IMR-90 (cell line): Measurements from ENCODE around the gene EPB41L5. TPM values are rescaled to one million over a fixed set of nuclear protein-coding genes. Genes with fewer than 3 reads are reported as not detected.

Source experiments
- ATAC-seq: fragments of 200-7000 bp; cut with Tn5 transposase; 2 replicates; pipeline ENCODE4 v1.9.1; 2020; ENCODE audit warnings: low read depth, mild to moderate bottlenecking, moderate library complexity
- BruUV-seq: library from RNA; stranded (reverse); fragments of 400-500 nt; replicated peaks from 2 replicates; lab custom pipeline; 2021; lab: Mats Ljungman, UMichigan
- CTCF ChIA-PET: fragments of 300-600 bp; formaldehyde crosslinking; extraction: SDS; loops from one replicate; lab custom pipeline; 2021; ENCODE audit warnings: antibody characterized with exemption; lab: Yijun Ruan, JAX
- POLR2A ChIA-PET: fragments of 300-600 bp; sonication (Branson Sonifier 250); formaldehyde crosslinking; loops from one replicate; lab custom pipeline; 2022; ENCODE audit warnings: antibody characterized with exemption; ENCODE audit not compliant: unreplicated experiment; lab: Charles Lee
- DNase-seq: peaks from one replicate; pipeline ENCODE4 v3.0.0; 2013
- H2AFZ ChIP-seq: replicated peaks from 2 replicates; pipeline ENCODE3; 2013; ENCODE audit warnings: low read length, mild to moderate bottlenecking; ENCODE audit not compliant: poor library complexity
- H2AK5ac ChIP-seq: 2 replicates; pipeline ENCODE4 v1.6.1; 2013; ENCODE audit warnings: low read depth, low read length, inconsistent platforms
- H2AK9ac ChIP-seq: replicated peaks from 2 replicates; pipeline ENCODE3; 2013; ENCODE audit warnings: mild to moderate bottlenecking, low read depth, low read length, moderate library complexity; ENCODE audit not compliant: poor library complexity
- H2BK120ac ChIP-seq: 2 replicates; pipeline ENCODE4 v1.6.1; 2013; ENCODE audit warnings: low read depth, low read length, inconsistent platforms
- H2BK15ac ChIP-seq: 3 replicates; pipeline ENCODE4 v1.6.1; 2013; ENCODE audit warnings: low read depth, low read length, inconsistent platforms
- H2BK20ac ChIP-seq: 2 replicates; pipeline ENCODE4 v1.6.1; 2013; ENCODE audit warnings: low read depth, mild to moderate bottlenecking, inconsistent platforms, low read length, moderate library complexity
- H2BK5ac ChIP-seq: 2 replicates; pipeline ENCODE4 v1.6.1; 2013; ENCODE audit warnings: mild to moderate bottlenecking, low read depth, low read length, inconsistent platforms; ENCODE audit not compliant: poor library complexity, severe bottlenecking
- H3K14ac ChIP-seq: replicated peaks from 2 replicates; pipeline ENCODE4 v1.6.1; 2013; ENCODE audit warnings: low read depth, low read length, inconsistent platforms
- H3K18ac ChIP-seq: 2 replicates; pipeline ENCODE4 v1.6.1; 2013; ENCODE audit warnings: low read depth, low read length, control low read depth
- H3K23ac ChIP-seq: 2 replicates; pipeline ENCODE4 v1.6.1; 2013; ENCODE audit warnings: low read depth, low read length, inconsistent platforms
- H3K27ac ChIP-seq: 2 replicates; pipeline ENCODE4 v1.5.1; 2013; ENCODE audit warnings: mild to moderate bottlenecking, control low read depth, low read length; ENCODE audit not compliant: insufficient read depth
- H3K27me3 ChIP-seq: 2 replicates; pipeline ENCODE4 v1.6.1; 2013; ENCODE audit warnings: low read length; ENCODE audit not compliant: control insufficient read depth, insufficient read depth
- H3K36me3 ChIP-seq: 2 replicates; pipeline ENCODE4 v1.6.1; 2013; ENCODE audit warnings: low read length, mixed read lengths; ENCODE audit not compliant: control insufficient read depth, insufficient read depth
- H3K4ac ChIP-seq: 2 replicates; pipeline ENCODE4 v1.6.1; 2013; ENCODE audit warnings: low read depth, low read length, inconsistent platforms
- H3K4me1 ChIP-seq: 2 replicates; pipeline ENCODE4 v1.6.1; 2013; ENCODE audit warnings: low read length, mixed read lengths; ENCODE audit not compliant: control insufficient read depth, insufficient read depth
- H3K4me2 ChIP-seq: 2 replicates; pipeline ENCODE4 v1.6.1; 2013; ENCODE audit warnings: low read depth, mild to moderate bottlenecking, control low read depth, low read length, moderate library complexity
- H3K4me3 ChIP-seq: 2 replicates; pipeline ENCODE4 v1.5.1; 2013; ENCODE audit warnings: low read depth, mild to moderate bottlenecking, control low read depth, low read length, moderate library complexity; ENCODE audit not compliant: insufficient read depth
- H3K56ac ChIP-seq: 2 replicates; pipeline ENCODE4 v1.6.1; 2013; ENCODE audit warnings: low read length, inconsistent platforms; ENCODE audit not compliant: insufficient read depth; ENCODE audit errors: extremely low read depth
- H3K79me1 ChIP-seq, 2 experiments: 2 replicates each; pipeline ENCODE4 v1.6.1; 2013; ENCODE audit warnings: low read length in 2 of 2, inconsistent platforms in 1 of 2, low read depth in 1 of 2
- H3K9ac ChIP-seq: 2 replicates; pipeline ENCODE4 v1.6.1; 2013; ENCODE audit warnings: low read depth, low read length, control low read depth
- H3K9me1 ChIP-seq: 2 replicates; pipeline ENCODE4 v1.6.1; 2013; ENCODE audit warnings: low read length, inconsistent platforms; ENCODE audit not compliant: insufficient read depth
- H3K9me3 ChIP-seq: 2 replicates; pipeline ENCODE4 v1.6.1; 2013; ENCODE audit warnings: low read length; ENCODE audit not compliant: control insufficient read depth, insufficient read depth
- H4K20me1 ChIP-seq: 2 replicates; pipeline ENCODE4 v1.6.1; 2013; ENCODE audit warnings: low read length, inconsistent platforms; ENCODE audit not compliant: insufficient read depth
- H4K5ac ChIP-seq: 2 replicates; pipeline ENCODE4 v1.6.1; 2013; ENCODE audit warnings: mild to moderate bottlenecking, low read depth, low read length, control low read depth
- H4K8ac ChIP-seq, 2 experiments: 2 replicates each; pipeline ENCODE4 v1.6.1; 2013; ENCODE audit warnings: low read depth in 2 of 2, low read length in 2 of 2, control low read depth in 1 of 2, inconsistent platforms in 1 of 2
- H4K91ac ChIP-seq: 2 replicates; pipeline ENCODE4 v1.6.1; 2013; ENCODE audit warnings: low read depth, low read length, inconsistent platforms; ENCODE audit not compliant: insufficient read depth
- CHD1 ChIP-seq: IDR thresholded peaks from 2 replicates; pipeline ENCODE4 v1.6.1; 2012; ENCODE audit warnings: low read depth, low read length, improper control_type of control experiment
- POLR2A ChIP-seq: IDR thresholded peaks from 2 replicates; pipeline ENCODE4 v1.6.1; 2012; ENCODE audit warnings: mild to moderate bottlenecking, low read depth, low read length
- WGBS, 2 experiments: methylation state at CpG; one replicate each; pipeline versions ENCODE4 v1.1.5 to v1.1.7; 2013; ENCODE audit warnings: missing lambda C conversion rate in 2 of 2; ENCODE audit not compliant: insufficient read length in 1 of 2; ENCODE audit errors: extremely low coverage in 2 of 2; 5-methylcytosine and 5-hydroxymethylcytosine counted together
- dilution Hi-C: fragments of 300-500 bp; cut with HindIII; formaldehyde crosslinking; loops from one replicate; pipeline ENCODE4 v1.14.3; 2018; ENCODE audit warnings: low sequenced_read_pairs; ENCODE audit not compliant: unreplicated experiment
- in situ Hi-C: fragments of 300-500 bp; cut with MboI; formaldehyde crosslinking; loops from 3 replicates; pipeline ENCODE4 v1.14.3; 2019; ENCODE audit warnings: low sequenced_read_pairs, inconsistent platforms, mixed read lengths
- intact Hi-C: fragments of 100-400 bp; cut with micrococcal nuclease; formaldehyde crosslinking; loops from 2 replicates; pipeline ENCODE4 v1.10.0; 2022
- polyA plus RNA-seq, 3 experiments: library from polyadenylated mRNA; depleted of rRNA; stranded (reverse); fragments of >200 nt; gene quantifications; 2 replicates each; pipeline ENCODE4 v1.2.3, GENCODE V29; 2012; ENCODE audit warnings: low replicate concordance in 1 of 3
- total RNA-seq: library from RNA; depleted of rRNA; stranded (reverse); fragments of >200 nt; gene quantifications from 2 replicates; pipeline ENCODE4 v1.2.3, GENCODE V29; 2012
- TF ChIP-seq, protein P1 (sequence below): fragments of 150-350 bp; IDR thresholded peaks from 2 replicates; pipeline ENCODE4 v1.6.1; 2016; ENCODE audit warnings: low read depth, mild to moderate bottlenecking, low read length, moderate library complexity, borderline replicate concordance

EPB41L5 gene
- total and polyA plus RNA-seq, 2 of the 4 experiments (the other 2 are of a cell fraction) = 5.1 to 10.6 TPM

DNA sequence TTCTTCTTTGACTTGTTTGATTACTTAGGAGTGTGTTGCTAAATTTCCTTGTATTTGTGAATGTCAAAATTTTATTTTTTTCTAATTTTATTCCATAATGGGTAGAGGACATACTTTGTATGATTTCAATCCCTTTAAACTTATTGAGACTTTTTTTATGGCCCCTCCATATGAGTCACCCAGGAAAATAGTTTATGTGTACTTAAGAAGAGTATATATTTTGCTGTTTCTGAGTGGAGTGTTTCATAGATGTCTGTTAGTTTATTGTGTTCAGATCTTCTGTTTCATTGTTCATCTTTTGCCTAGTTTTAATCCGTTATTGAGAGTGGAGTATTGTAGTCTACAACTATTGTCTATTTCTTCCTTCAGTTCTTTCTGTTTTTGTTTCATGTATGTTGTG is 81.9 kb downstream of the EPB41L5 start:
- H3K9me3 ChIP-seq = no peaks in the 10 kb centered on the region
- no peak overlapping the region for H2AK5ac ChIP-seq
- H2AK9ac ChIP-seq = no peak overlapping the region
- H3K23ac ChIP-seq = no peak overlapping the region
- H2BK15ac ChIP-seq = no peak overlapping the region
- peak; percentile 44 for DNase-seq
- H3K56ac ChIP-seq = no peak overlapping the region
- H3K79me1 ChIP-seq = no peaks in the 10 kb centered on the region
- H3K4me2 ChIP-seq = no peak overlapping the region
- no peaks in the 10 kb centered on the region for H4K20me1 ChIP-seq
- no peak overlapping the region for H4K91ac ChIP-seq
- H2BK5ac ChIP-seq = no peak overlapping the region
- no peak overlapping the region for H3K4me3 ChIP-seq
- no TSS peak for BruUV-seq
- no peak overlapping the region for H4K8ac ChIP-seq
- dilution Hi-C loops (no loop called here), in situ Hi-C loops (no loop called here), intact Hi-C loops (no loop called here)
- CTCF ChIA-PET = interaction anchor here (0.6 kb wide), 1 partner anchor 27 kb away, joined by 4 read pairs; no protein-coding TSS in a partner anchor
- no peak overlapping the region for H2BK20ac ChIP-seq
- H3K18ac ChIP-seq = no peak overlapping the region
- H3K9me1 ChIP-seq = no peaks in the 10 kb centered on the region
- no peak overlapping the region for H3K27ac ChIP-seq
- H3K9ac ChIP-seq = no peak overlapping the region
- ATAC-seq = peak; percentile 68
- no CpG with 5 or more reads among the region's 1 CpG for WGBS, 2 experiments
- POLR2A ChIA-PET = no interaction called here
- H3K14ac ChIP-seq = no peak overlapping the region
- H2BK120ac ChIP-seq = no peak overlapping the region
- no peak overlapping the region for H3K4ac ChIP-seq
- H3K36me3 ChIP-seq = 0 out of 2 replicates have a peak, but pooled peaks cover 1% of the 10 kb centered on the region
- H3K4me1 ChIP-seq = no peaks in the 10 kb centered on the region
- no peaks in the 10 kb centered on the region for H3K27me3 ChIP-seq
- no peak overlapping the region for H4K5ac ChIP-seq
- TF ChIP-seq, protein P1, sequence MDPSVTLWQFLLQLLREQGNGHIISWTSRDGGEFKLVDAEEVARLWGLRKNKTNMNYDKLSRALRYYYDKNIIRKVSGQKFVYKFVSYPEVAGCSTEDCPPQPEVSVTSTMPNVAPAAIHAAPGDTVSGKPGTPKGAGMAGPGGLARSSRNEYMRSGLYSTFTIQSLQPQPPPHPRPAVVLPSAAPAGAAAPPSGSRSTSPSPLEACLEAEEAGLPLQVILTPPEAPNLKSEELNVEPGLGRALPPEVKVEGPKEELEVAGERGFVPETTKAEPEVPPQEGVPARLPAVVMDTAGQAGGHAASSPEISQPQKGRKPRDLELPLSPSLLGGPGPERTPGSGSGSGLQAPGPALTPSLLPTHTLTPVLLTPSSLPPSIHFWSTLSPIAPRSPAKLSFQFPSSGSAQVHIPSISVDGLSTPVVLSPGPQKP = no peak
- TF ChIP-seq CHD1 (no peak), POLR2A (no peak)
- no peak overlapping the region for H2AFZ ChIP-seq
